Measurements from ENCODE around the gene GAR1.
"Not testable (repeated sequence)": the region's sequence is repeated elsewhere in the genome, so short reads cannot be mapped to it uniquely, and the experiment has no call there.

Gene GAR1

GRCh38 chr4:109815151-109816081 lies at the start of gene GAR1:
Gene GAR1, plus strand, starts transcription at chr4:109815762. Its CDS starts 403 bp downstream, at chr4:109816165.
- DNase-seq (ENCODE audit: low spot score) = peak; percentile 96

GRCh38 chr4:109782092-109782491 lies 33.5 kb upstream of the GAR1 start:
- DNase-seq (ENCODE audit: low spot score) = not testable (repeated sequence)

- no peak for DNase-seq (ENCODE audit: low spot score)
Observed at GRCh38 chr4:109786846-109787245, 28.7 kb upstream of the GAR1 start.

GRCh38 chr4:109787807-109788206 lies 27.8 kb upstream of the GAR1 start:
- DNase-seq (ENCODE audit: low spot score) = no peak

- no peak for DNase-seq (ENCODE audit: low spot score)
Observed at GRCh38 chr4:109795059-109795458, 20.5 kb upstream of the GAR1 start.

GRCh38 chr4:109798866-109799265 lies 16.7 kb upstream of the GAR1 start:
- DNase-seq (ENCODE audit: low spot score) = no peak

GRCh38 chr4:109801099-109801789 lies 14.3 kb upstream of the GAR1 start:
- DNase-seq (ENCODE audit: low spot score) = no peak

GRCh38 chr4:109801895-109802319 lies 13.7 kb upstream of the GAR1 start, which contains the start of gene CFI:
Gene CFI, minus strand, starts transcription at chr4:109801999. Its CDS starts 28 bp downstream, at chr4:109801971.
- DNase-seq (ENCODE audit: low spot score) = no peak

- DNase-seq (ENCODE audit: low spot score) = peak; percentile 59
Observed at GRCh38 chr4:109803924-109804571, 11.5 kb upstream of the GAR1 start.

- no peak for DNase-seq (ENCODE audit: low spot score)
Observed at GRCh38 chr4:109809655-109810054, 5.9 kb upstream of the GAR1 start.

- DNase-seq (ENCODE audit: low spot score) = no peak
Observed at GRCh38 chr4:109810552-109811387, 4.8 kb upstream of the GAR1 start.

- DNase-seq (ENCODE audit: low spot score) = no peak
Observed at GRCh38 chr4:109811707-109812106, 3.9 kb upstream of the GAR1 start.

GRCh38 chr4:109816082-109816442 lies 500 bp downstream of the GAR1 start:
- DNase-seq (ENCODE audit: low spot score) = no peak

- peak; percentile 23 for DNase-seq (ENCODE audit: low spot score)
Observed at GRCh38 chr4:109816894-109817293, 1.3 kb downstream of the GAR1 start.

- no peak for DNase-seq (ENCODE audit: low spot score)
Observed at GRCh38 chr4:109818268-109818667, 2.7 kb downstream of the GAR1 start.

- DNase-seq (ENCODE audit: low spot score) = no peak
Observed at GRCh38 chr4:109820563-109820962, 5.0 kb downstream of the GAR1 start.

GRCh38 chr4:109821185-109821584 lies 5.6 kb downstream of the GAR1 start:
- no peak for DNase-seq (ENCODE audit: low spot score)

GRCh38 chr4:109826719-109827118 lies 11.2 kb downstream of the GAR1 start:
- peak; percentile 49 for DNase-seq (ENCODE audit: low spot score)

GRCh38 chr4:109827672-109828071 lies 12.1 kb downstream of the GAR1 start, which contains the start of gene RRH:
Gene RRH, plus strand, starts transcription at chr4:109827972. Its CDS starts 56 bp downstream, at chr4:109828028.
- no peak for DNase-seq (ENCODE audit: low spot score)

GRCh38 chr4:109833756-109834155 lies 18.2 kb downstream of the GAR1 start:
- DNase-seq (ENCODE audit: low spot score) = no peak

- DNase-seq (ENCODE audit: low spot score) = no peak
Observed at GRCh38 chr4:109836985-109837384, 21.4 kb downstream of the GAR1 start.
